K562 (cell line): Measurements from ENCODE around the gene DDAH2. TPM values are rescaled to one million over a fixed set of nuclear protein-coding genes. Genes with fewer than 3 reads are reported as not detected.

Source experiments
- BHLHE40 ChIP-seq: IDR thresholded peaks from 2 replicates; pipeline ENCODE4 v1.6.1; 2011; ENCODE audit warnings: low read length, improper control_type of control experiment
- CBFA2T3 ChIP-seq: fragments of 450-650 bp; IDR thresholded peaks from 2 replicates; pipeline ENCODE4 v1.6.1; 2017
- ELF4 ChIP-seq: fragments of 450-650 bp; formaldehyde crosslinking; IDR thresholded peaks from 2 replicates; pipeline ENCODE4 v1.4.0; 2022; ENCODE audit warnings: missing genetic modification characterization
- HDAC1 ChIP-seq, 2 experiments: fragments of 450-650 bp; IDR thresholded peaks; 2 replicates each; pipeline ENCODE4 v1.6.1; 2016 to 2017; ENCODE audit warnings: inconsistent platforms in 1 of 2, mild to moderate bottlenecking in 1 of 2, moderate library complexity in 1 of 2
- HDAC8 ChIP-seq: fragments of 450-650 bp; IDR thresholded peaks from 2 replicates; pipeline ENCODE4 v1.6.1; 2016; ENCODE audit warnings: mild to moderate bottlenecking, missing genetic modification characterization, moderate library complexity, missing compliant biosample characterization
- MCM3 ChIP-seq: fragments of 450-650 bp; IDR thresholded peaks from 2 replicates; pipeline ENCODE4 v1.6.1; 2016
- MIER1 ChIP-seq: fragments of 450-650 bp; IDR thresholded peaks from 2 replicates; pipeline ENCODE4 v1.6.1; 2016; ENCODE audit warnings: antibody characterized with exemption, mild to moderate bottlenecking, low read depth
- NCOA2 ChIP-seq, 2 experiments: fragments of 450-650 bp; IDR thresholded peaks; 2 replicates each; pipeline ENCODE4 v1.6.1; 2018; ENCODE audit warnings: mild to moderate bottlenecking in 2 of 2, moderate library complexity in 1 of 2; ENCODE audit not compliant: partially characterized antibody in 2 of 2
- PRDM10 ChIP-seq: fragments of 450-650 bp; IDR thresholded peaks from 2 replicates; pipeline ENCODE4 v1.6.1; 2018; ENCODE audit not compliant: partially characterized antibody
- RAD21 ChIP-seq, 2 experiments: fragments of 250-450 bp in 1 of 2; fragments of 450-650 bp in 1 of 2; sonication (Bioruptor Pico) in 1 of 2; formaldehyde crosslinking in 1 of 2; IDR thresholded peaks in 1 of 2; conservative IDR thresholded peaks in 1 of 2; 2 replicates each; pipeline versions ENCODE4 v1.4.0 to v1.8.0; 2020 to 2022; ENCODE audit warnings: mild to moderate bottlenecking in 2 of 2, moderate library complexity in 1 of 2
- SAFB ChIP-seq: fragments of 200-400 bp; formaldehyde crosslinking; IDR thresholded peaks from 2 replicates; pipeline ENCODE4 v1.6.1; 2017; ENCODE audit warnings: low read depth, low read length, borderline replicate concordance
- TAL1 ChIP-seq: fragments of 450-650 bp; IDR thresholded peaks from 2 replicates; pipeline ENCODE4 v1.6.1; 2016; ENCODE audit warnings: mild to moderate bottlenecking
- TFAP4 ChIP-seq: sonication (generic); formaldehyde crosslinking; IDR thresholded peaks from 2 replicates; pipeline ENCODE4 v1.8.0; 2022; ENCODE audit warnings: missing genetic modification reagents, mild to moderate bottlenecking, moderate library complexity, borderline replicate concordance
- ZBTB2 ChIP-seq: fragments of 450-650 bp; IDR thresholded peaks from 2 replicates; pipeline ENCODE4 v1.6.1; 2016; ENCODE audit warnings: antibody characterized with exemption
- ZNF518B ChIP-seq: fragments of 250-450 bp; sonication (Bioruptor Pico); IDR thresholded peaks from 2 replicates; pipeline ENCODE4 v1.5.0; 2021; ENCODE audit warnings: mild to moderate bottlenecking, moderate library complexity
- polyA plus RNA-seq, 8 experiments: library from polyadenylated mRNA; depleted of rRNA in 4 of 8; stranded (reverse) in 5 of 8; unstranded in 3 of 8; fragments of >200 nt; fragmentation: Nextera tagmentation in 2 of 8; fragmentation: Illumina TruSeq in 1 of 8; extraction: Ambion mirVana in 2 of 8; extraction: Trizol in 1 of 8; gene quantifications; 2 replicates each; pipeline versions ENCODE4 v1.2.1 to v1.2.3, GENCODE V29; 2011 to 2014; ENCODE audit warnings: inconsistent platforms in 1 of 8, missing spikeins in 1 of 8
- total RNA-seq, 7 experiments: library from RNA; depleted of rRNA in 6 of 7; stranded (reverse); fragments of >200 nt in 6 of 7; fragmentation: Illumina TruSeq in 2 of 7; extraction: Trizol in 2 of 7; gene quantifications; 2 replicates each; pipeline versions ENCODE4 v1.2.1 to v1.2.3, GENCODE V29; 2011 to 2021; ENCODE audit warnings: low replicate concordance in 1 of 7

The DDAH2 gene
- total and polyA plus RNA-seq, 9 of the 15 experiments (the other 6 are each of a cell fraction or from before 2014, with no cell fraction given), result 1.8 to 45.4 (median 21.4) TPM

- TF ChIP-seq TFAP4 (CRISPR knock-in tag) (0 out of 2 replicates have a peak, but pooled peaks have one; percentile 6), ZNF518B (CRISPR knock-in tag) (no peak), RAD21 (CRISPR knock-in tag; conservative IDR thresholded peaks at IDR 0.05 in 1 of 2, IDR thresholded peaks at IDR 0.05 in 1 of 2) (peak in 1 of 2 experiments; percentile 8; a peak in 2 of 4 replicates), BHLHE40 (no peak), ELF4 (CRISPR knock-in tag) (peak; percentile 81; the same call in 1 of the 2 replicates), HDAC8 (tag) (no peak), NCOA2 (IDR thresholded peaks at IDR 0.05; ENCODE audit: partially characterized antibody in 2 of 2) (no peak), SAFB (no peak), MIER1 (0 out of 2 replicates have a peak, but pooled peaks have one; percentile 35), PRDM10 (peak; percentile 65), HDAC1 (IDR thresholded peaks at IDR 0.05) (peak in 1 of 2 experiments; percentile 44; a peak in 2 of 4 replicates), ZBTB2 (peak; percentile 51; the same call in 1 of the 2 replicates), TAL1 (peak; percentile 67; the same call in 1 of the 2 replicates), CBFA2T3 (peak; percentile 83), MCM3 (no peak)
Observed at GRCh38 chr6:31686483-31686882, 42.6 kb downstream of the DDAH2 start (continued).
